ENCODE data around the gene BRME1.

BRME1 gene

DNA sequence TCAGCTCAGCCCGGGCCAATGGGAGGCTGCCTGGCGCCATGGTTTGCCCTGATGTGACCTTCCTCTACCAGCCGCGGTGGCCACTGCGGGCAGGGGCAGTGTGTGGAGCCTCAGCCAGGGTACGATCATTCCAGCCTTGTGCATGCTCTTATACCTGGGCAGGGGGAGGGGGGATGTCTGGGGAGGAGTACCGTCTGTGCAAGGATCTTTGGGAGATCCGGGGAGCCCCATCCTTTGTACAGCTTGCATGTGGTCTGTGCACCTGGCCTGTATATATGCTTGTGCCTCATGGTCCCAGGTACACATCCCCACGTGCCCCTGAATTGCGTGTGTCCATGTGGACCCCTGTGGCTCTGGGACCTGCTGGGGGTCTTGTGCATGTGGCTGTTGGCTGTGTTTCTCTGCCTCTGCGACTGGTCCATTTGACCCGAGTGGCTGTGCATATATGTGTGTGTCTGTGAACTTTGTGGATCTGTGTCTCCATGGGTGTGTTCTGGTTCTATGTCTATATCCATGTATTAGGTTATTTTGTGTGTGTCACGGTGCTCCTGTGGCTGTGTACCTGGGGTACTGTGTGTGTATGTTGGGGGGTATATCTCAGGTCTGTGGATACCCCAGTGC is 41.8 kb downstream of the BRME1 start:
- no peaks in the 10 kb centered on the region for H4K20me1 ChIP-seq (ENCODE audit: insufficient read depth, low read length, poor library complexity, severe bottlenecking)
- no peaks in the 10 kb centered on the region for H3K27me3 ChIP-seq (ENCODE audit: insufficient read depth, low read length, poor library complexity, severe bottlenecking)
- peak overlapping the region; percentile 82 for H3K4me3 ChIP-seq (ENCODE audit: low read length, poor library complexity, severe bottlenecking)
- no peaks in the 10 kb centered on the region for H3K36me3 ChIP-seq (ENCODE audit: insufficient read depth, low read length)
- H3K4me1 ChIP-seq (ENCODE audit: insufficient read depth, low read length, poor library complexity, severe bottlenecking): peaks cover 40% of the 10 kb centered on the region
- peaks cover 22% of the 10 kb centered on the region for H3F3A ChIP-seq (ENCODE audit: low read depth)
- H3K9me2 ChIP-seq (replicated peaks; ENCODE audit: low read depth, low read length): no peaks in the 10 kb centered on the region
- peaks cover 34% of the 10 kb centered on the region for H3K79me2 ChIP-seq (ENCODE audit: insufficient read depth, low read length)
- H3K9me3 ChIP-seq (ENCODE audit: insufficient read depth, low read depth, low read length): no peaks in the 10 kb centered on the region
- peak overlapping the region; percentile 95 for H3K4me2 ChIP-seq (ENCODE audit: low read depth, low read length, poor library complexity, severe bottlenecking)
- 0 out of 2 replicates have a peak overlapping the region, but pooled peaks have one; percentile 74 for H2AFZ ChIP-seq (ENCODE audit: low read length)
- TF ChIP-seq EZH2phosphoT487 (IDR thresholded peaks at IDR 0.05; ENCODE audit: borderline replicate concordance): no peak
- TF ChIP-seq, protein P1, sequence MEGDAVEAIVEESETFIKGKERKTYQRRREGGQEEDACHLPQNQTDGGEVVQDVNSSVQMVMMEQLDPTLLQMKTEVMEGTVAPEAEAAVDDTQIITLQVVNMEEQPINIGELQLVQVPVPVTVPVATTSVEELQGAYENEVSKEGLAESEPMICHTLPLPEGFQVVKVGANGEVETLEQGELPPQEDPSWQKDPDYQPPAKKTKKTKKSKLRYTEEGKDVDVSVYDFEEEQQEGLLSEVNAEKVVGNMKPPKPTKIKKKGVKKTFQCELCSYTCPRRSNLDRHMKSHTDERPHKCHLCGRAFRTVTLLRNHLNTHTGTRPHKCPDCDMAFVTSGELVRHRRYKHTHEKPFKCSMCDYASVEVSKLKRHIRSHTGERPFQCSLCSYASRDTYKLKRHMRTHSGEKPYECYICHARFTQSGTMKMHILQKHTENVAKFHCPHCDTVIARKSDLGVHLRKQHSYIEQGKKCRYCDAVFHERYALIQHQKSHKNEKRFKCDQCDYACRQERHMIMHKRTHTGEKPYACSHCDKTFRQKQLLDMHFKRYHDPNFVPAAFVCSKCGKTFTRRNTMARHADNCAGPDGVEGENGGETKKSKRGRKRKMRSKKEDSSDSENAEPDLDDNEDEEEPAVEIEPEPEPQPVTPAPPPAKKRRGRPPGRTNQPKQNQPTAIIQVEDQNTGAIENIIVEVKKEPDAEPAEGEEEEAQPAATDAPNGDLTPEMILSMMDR (conservative IDR thresholded peaks at IDR 0.05; ENCODE audit: low read length): no peak
- H3K9ac ChIP-seq (ENCODE audit: low read depth, low read length, poor library complexity, severe bottlenecking): peak overlapping the region; percentile 70

DNA sequence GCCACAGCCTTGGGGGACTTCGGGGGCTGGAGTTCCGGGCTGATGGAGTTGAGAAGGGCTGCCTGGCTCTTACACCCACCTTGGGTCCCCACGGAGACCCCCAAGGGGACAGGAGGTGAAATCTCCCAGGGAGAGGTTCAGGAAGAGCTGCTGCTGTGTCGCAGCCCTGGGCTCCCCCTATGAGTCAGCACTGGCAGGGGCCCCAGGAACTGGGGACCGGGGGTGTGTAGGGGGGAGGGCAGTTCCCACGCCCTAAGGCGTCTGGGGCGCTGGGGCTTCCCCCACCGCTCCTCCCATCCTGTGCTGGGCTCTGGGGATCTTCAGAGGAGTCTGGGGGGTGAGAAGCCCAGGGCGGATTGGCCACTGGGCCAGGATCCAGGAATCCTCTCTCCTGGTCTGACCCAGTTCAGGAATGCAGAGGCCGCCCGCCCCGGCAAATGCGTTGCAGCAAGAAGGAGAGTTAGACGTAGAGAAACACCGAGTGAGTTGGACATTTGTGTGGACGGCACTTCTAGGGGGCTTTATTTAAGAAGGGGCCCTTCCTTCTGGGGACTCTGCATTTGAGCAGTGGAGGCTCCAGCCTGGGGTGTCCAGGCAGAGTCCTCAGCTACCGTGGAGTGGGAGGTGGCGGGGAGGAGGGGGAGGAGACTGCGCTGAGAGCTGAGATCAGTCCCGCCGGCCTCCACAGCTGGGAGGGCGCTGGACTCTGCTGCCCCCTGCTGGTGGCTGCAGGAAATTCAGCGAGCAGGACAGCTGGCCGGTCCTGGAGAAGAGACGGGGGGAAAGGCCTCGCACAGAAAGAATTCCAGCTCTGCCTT is 44.0 kb downstream of the BRME1 start:
- TF ChIP-seq, protein P1 (conservative IDR thresholded peaks at IDR 0.05; ENCODE audit: low read length): peak; percentile 80
- TF ChIP-seq EZH2phosphoT487 (IDR thresholded peaks at IDR 0.05; ENCODE audit: borderline replicate concordance): no peak
- H3K4me2 ChIP-seq (ENCODE audit: low read depth, low read length, poor library complexity, severe bottlenecking): peak overlapping the region; percentile 97
- peak overlapping the region; percentile 81 for H2AFZ ChIP-seq (ENCODE audit: low read length)
- H3K4me1 ChIP-seq (ENCODE audit: insufficient read depth, low read length, poor library complexity, severe bottlenecking): peaks cover 35% of the 10 kb centered on the region
- H3K9me3 ChIP-seq (ENCODE audit: insufficient read depth, low read depth, low read length): no peaks in the 10 kb centered on the region
- no peaks in the 10 kb centered on the region for H3K27me3 ChIP-seq (ENCODE audit: insufficient read depth, low read length, poor library complexity, severe bottlenecking)
- no peaks in the 10 kb centered on the region for H3K36me3 ChIP-seq (ENCODE audit: insufficient read depth, low read length)
- peak overlapping the region; percentile 64 for H3K4me3 ChIP-seq (ENCODE audit: low read length, poor library complexity, severe bottlenecking)
- H3K9me2 ChIP-seq (replicated peaks; ENCODE audit: low read depth, low read length): no peaks in the 10 kb centered on the region
- peaks cover 11% of the 10 kb centered on the region for H3K79me2 ChIP-seq (ENCODE audit: insufficient read depth, low read length)
- peak overlapping the region; percentile 64 for H3K9ac ChIP-seq (ENCODE audit: low read depth, low read length, poor library complexity, severe bottlenecking)
- H4K20me1 ChIP-seq (ENCODE audit: insufficient read depth, low read length, poor library complexity, severe bottlenecking): no peaks in the 10 kb centered on the region
- peaks cover 22% of the 10 kb centered on the region for H3F3A ChIP-seq (ENCODE audit: low read depth)

DNA sequence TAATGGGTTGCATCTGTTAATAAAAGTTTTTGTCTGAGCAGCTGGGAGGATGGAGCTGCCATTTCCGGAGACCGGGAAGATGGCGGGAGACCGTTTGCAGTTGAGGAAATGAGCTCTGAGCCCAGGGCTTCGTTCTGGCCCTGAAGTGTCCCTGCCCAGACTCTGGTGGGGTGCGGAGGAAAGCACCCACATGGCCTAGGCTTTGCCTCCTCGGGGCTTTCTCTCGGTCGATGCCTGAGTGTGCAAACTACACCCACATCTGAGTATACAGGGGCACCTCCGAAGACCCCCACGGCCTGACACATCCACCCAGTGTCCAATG is 44.6 kb downstream of the BRME1 start:
- H3K36me3 ChIP-seq (ENCODE audit: insufficient read depth, low read length): no peaks in the 10 kb centered on the region
- peak overlapping the region; percentile 64 for H3K9ac ChIP-seq (ENCODE audit: low read depth, low read length, poor library complexity, severe bottlenecking)
- no peaks in the 10 kb centered on the region for H3K27me3 ChIP-seq (ENCODE audit: insufficient read depth, low read length, poor library complexity, severe bottlenecking)
- H3K4me3 ChIP-seq (ENCODE audit: low read length, poor library complexity, severe bottlenecking): peak overlapping the region; percentile 64
- peaks cover 6% of the 10 kb centered on the region for H3K79me2 ChIP-seq (ENCODE audit: insufficient read depth, low read length)
- H3K4me1 ChIP-seq (ENCODE audit: insufficient read depth, low read length, poor library complexity, severe bottlenecking): peaks cover 31% of the 10 kb centered on the region
- peak overlapping the region; percentile 97 for H3K4me2 ChIP-seq (ENCODE audit: low read depth, low read length, poor library complexity, severe bottlenecking)
- no peaks in the 10 kb centered on the region for H4K20me1 ChIP-seq (ENCODE audit: insufficient read depth, low read length, poor library complexity, severe bottlenecking)
- H3F3A ChIP-seq (ENCODE audit: low read depth): peaks cover 22% of the 10 kb centered on the region
- TF ChIP-seq EZH2phosphoT487 (IDR thresholded peaks at IDR 0.05; ENCODE audit: borderline replicate concordance): no peak
- TF ChIP-seq, protein P1 (conservative IDR thresholded peaks at IDR 0.05; ENCODE audit: low read length): no peak
- no peaks in the 10 kb centered on the region for H3K9me2 ChIP-seq (replicated peaks; ENCODE audit: low read depth, low read length)
- H3K9me3 ChIP-seq (ENCODE audit: insufficient read depth, low read depth, low read length): no peaks in the 10 kb centered on the region
- H2AFZ ChIP-seq (ENCODE audit: low read length): peak overlapping the region; percentile 81

All from Loucy (cell line).